Stimulated activated CD4-positive, alpha-beta T cell treated with anti-CD3 and anti-CD28 coated beads, Interleukin-12 subunit alpha, Interleukin-12 subunit beta, amount 100 ng/mL, for 48 hours (primary cell): ENCODE data around the gene TBXAS1.
"Not testable (repeated sequence)": the region's sequence is repeated elsewhere in the genome, so short reads cannot be mapped to it uniquely, and the experiment has no call there.

Experiments
- DNase-seq, 3 donors: peaks; one replicate each; pipeline ENCODE4 v3.0.0-alpha.2; 2020; ENCODE audit warnings: low read depth in 2 of 3, low spot score in 1 of 3

TBXAS1 gene

DNA sequence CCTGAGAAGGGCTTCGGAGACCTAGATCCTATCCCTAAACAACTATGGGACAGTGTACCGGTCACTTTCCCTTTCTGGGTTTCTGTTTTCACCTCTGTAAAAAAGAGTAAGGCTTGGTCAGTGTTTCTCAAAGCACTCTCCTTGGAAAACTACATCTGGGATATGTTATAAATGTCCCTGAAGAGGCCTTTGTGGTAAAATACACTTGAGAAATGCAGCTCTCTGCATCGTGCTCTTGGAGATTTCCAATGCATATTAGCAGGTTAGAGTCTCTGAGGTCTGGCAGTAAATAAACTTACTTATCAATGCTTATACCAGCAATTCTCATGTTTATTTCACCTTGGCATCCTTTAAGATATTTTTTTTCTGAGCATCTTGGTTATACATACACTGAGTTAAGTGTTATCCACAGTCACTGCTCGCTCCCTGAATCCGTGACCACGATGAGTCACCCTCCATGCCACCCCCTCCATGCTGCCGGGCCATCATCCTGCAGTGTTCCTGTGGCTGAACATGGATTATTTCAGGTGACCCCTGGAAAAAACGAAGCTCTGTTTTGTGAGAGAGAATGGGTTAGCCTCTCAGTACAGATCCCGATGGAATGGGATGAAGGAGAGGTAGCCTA, 3.3 kb upstream of the TBXAS1 start:
- no peak for DNase-seq

- no peak for DNase-seq
Measured at GRCh38 chr7:139827042-139827441, 2.0 kb upstream of the TBXAS1 start.

GRCh38 chr7:139828446-139828845, 618 bp upstream of the TBXAS1 start:
- DNase-seq, result no peak

DNA sequence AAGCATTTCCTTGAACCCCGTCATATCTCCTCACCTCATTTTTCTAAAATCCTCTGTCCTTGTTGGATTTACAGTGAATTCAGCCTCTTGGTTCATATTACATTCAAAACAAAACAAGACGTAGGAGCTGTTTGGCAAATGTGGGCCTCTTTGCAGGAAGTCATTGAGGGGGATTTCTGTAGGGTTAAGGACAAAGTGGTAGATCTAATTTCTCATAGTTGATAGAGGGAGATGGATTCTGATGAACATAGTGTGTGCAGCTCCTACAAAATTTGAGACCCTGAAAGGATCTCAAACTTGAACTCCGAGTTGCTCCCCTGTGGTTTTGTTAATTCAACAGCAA, 682 bp downstream of the TBXAS1 start:
- no peak for DNase-seq

GRCh38 chr7:139830292-139830691, 1.2 kb downstream of the TBXAS1 start:
- no peak for DNase-seq

DNA sequence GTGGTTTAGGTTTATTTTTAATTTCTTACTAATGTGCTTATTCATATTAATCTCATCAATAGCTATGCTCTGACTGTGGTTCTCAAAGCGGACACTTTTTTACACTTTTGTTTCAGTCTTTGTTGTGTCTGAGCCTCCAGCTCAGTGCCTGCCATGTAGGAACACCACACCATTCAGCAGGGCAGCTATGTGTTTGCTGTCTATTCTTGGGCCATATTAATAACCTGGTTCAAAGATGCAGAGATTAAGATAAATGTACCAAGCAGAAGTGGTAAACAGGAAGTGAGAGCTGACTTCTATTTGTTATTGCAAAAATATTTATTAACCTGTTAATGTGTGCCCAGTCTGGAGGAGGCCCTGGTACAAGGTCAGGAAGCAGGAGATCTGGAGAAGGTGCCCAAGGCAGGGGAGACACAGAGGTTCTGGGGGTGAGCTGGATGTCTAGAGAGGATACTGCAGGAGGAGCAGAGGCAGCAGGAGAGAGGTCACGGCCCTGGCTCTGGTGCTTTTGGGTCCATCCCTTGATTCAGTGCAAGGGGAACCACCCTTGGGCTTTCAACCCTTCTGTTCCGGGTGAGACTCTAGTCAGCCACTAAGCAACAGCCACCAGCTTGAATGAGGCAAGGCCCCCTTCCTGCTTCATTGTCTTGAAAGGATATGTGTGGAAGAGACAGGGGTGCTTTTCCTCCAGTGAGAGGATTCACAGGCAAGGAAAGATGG, 1.9 kb downstream of the TBXAS1 start:
- no peak for DNase-seq

GRCh38 chr7:139835848-139836247, 6.8 kb downstream of the TBXAS1 start:
- DNase-seq, result not testable (repeated sequence)

- DNase-seq, result not testable (repeated sequence)
Measured at GRCh38 chr7:139837291-139837690, 8.2 kb downstream of the TBXAS1 start.

- DNase-seq, result no peak
Measured at GRCh38 chr7:139838276-139838675, 9.2 kb downstream of the TBXAS1 start.

DNA sequence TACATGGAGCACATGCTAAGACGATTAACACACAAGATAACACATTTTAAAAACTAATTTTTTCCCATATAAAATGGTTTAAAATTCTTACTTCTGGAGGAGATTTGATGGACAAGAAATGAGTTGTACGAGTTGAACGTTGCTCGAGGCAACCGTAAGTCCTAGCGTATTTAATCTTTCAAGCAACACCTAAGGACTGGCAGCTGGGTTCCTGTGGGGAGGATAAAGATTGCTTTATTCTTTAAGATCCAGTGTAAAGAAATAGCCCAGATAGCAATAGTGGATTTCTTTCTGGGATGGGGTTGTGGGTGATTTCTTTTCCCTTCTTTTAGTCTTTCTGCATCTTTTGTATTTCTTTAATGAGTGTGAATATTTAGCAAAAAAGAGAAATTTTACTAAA, 9.8 kb downstream of the TBXAS1 start:
- DNase-seq, result no peak

DNA sequence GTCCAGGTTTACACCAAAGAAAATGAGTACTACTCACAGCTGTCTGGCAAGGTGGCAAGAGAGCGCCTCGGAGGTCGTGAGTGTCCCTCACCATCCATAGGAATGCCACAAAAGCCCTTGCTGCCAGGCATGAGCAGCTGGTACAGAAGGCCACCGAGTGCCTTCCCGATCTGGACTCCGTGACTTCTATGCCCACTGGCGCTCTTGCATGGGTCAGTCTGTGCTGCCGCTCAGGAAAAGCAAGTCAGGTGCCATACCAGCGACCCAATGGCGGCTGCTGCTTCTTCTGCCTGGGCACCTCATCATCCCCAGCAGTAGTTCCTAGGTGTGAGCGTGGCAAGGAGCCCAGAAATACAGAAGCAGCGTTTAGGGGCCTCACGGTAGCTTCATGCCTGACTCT, 11.7 kb downstream of the TBXAS1 start:
- DNase-seq, result no peak

GRCh38 chr7:139842401-139843210, 13.5 kb downstream of the TBXAS1 start:
- DNase-seq, result no peak

GRCh38 chr7:139843211-139843537, 14.1 kb downstream of the TBXAS1 start:
- not testable (repeated sequence) for DNase-seq

- DNase-seq, result no peak
Measured at GRCh38 chr7:139844779-139845442, 15.8 kb downstream of the TBXAS1 start.

- no peak for DNase-seq
Measured at GRCh38 chr7:139845443-139845805, 16.4 kb downstream of the TBXAS1 start.

DNA sequence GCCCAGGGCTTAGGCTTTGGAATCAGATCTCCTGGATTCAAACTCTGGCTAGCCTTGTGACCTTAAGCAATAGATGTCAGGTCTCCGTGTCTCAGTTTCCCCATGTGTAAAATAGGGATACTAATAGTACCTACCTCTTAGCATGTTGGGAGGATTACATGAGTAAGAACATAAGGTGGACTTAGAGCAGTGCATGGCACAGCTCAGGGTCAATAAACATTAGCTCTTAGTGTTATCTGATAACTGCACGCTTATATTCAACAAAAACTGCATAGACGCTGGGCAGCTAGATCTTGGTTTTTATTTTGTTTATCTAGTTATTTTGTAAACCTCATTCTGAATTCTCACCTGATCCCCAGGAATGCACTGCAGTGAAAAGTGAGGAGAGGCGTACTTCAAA, 17.2 kb downstream of the TBXAS1 start:
- no peak for DNase-seq

- DNase-seq, result no peak
Measured at GRCh38 chr7:139848274-139848673, 19.2 kb downstream of the TBXAS1 start.

GRCh38 chr7:139850906-139851305, 21.8 kb downstream of the TBXAS1 start:
- no peak for DNase-seq

GRCh38 chr7:139851770-139852481, 22.9 kb downstream of the TBXAS1 start:
- DNase-seq, result no peak

GRCh38 chr7:139852482-139852845, 23.4 kb downstream of the TBXAS1 start:
- DNase-seq, result no peak

- DNase-seq, result no peak
Measured at GRCh38 chr7:139853506-139854123, 24.6 kb downstream of the TBXAS1 start.
